ENCODE measurements around the gene UBAP1L. TPM values are rescaled to one million over a fixed set of nuclear protein-coding genes. Genes with fewer than 3 reads are reported as not detected.

UBAP1L gene
- total and polyA plus RNA-seq, 2 of the 4 experiments (the other 2 are of a cell fraction): 0.36 to 1.1 TPM

- no peak overlapping the region for H3K56ac ChIP-seq (ENCODE audit: extremely low read depth, insufficient read depth, low read length)
- no peaks in the 10 kb centered on the region for H3K79me1 ChIP-seq (ENCODE audit: low read depth in 1 of 2, low read length in 2 of 2)
- no peak overlapping the region for H2BK5ac ChIP-seq (ENCODE audit: low read depth, low read length, poor library complexity, severe bottlenecking)
- no peak overlapping the region for H3K27ac ChIP-seq (ENCODE audit: insufficient read depth, low read length)
- H3K14ac ChIP-seq (replicated peaks; ENCODE audit: low read depth, low read length): peak overlapping the region; percentile 22; the same call in 1 of the 2 replicates
- peaks cover 38% of the 10 kb centered on the region for H3K4me1 ChIP-seq (ENCODE audit: control insufficient read depth, insufficient read depth, low read length)
- no peak overlapping the region for H4K5ac ChIP-seq (ENCODE audit: low read depth, low read length)
- intact Hi-C loops (cut with micrococcal nuclease) (no loop called here), dilution Hi-C loops (cut with HindIII; ENCODE audit: low sequenced_read_pairs, unreplicated experiment) (no loop called here), in situ Hi-C loops (cut with MboI; ENCODE audit: low sequenced_read_pairs) (no loop called here)
- H3K36me3 ChIP-seq (ENCODE audit: control insufficient read depth, insufficient read depth, low read length): no peaks in the 10 kb centered on the region
- H3K23ac ChIP-seq (ENCODE audit: low read depth, low read length): no peak overlapping the region
- H4K20me1 ChIP-seq (ENCODE audit: insufficient read depth, low read length): peaks cover 9% of the 10 kb centered on the region
- H2AK9ac ChIP-seq (replicated peaks; ENCODE audit: low read depth, low read length, poor library complexity): no peak overlapping the region
- H2AK5ac ChIP-seq (ENCODE audit: low read depth, low read length): peak overlapping the region; percentile 81; the same call in 1 of the 2 replicates
- no peak overlapping the region for H2AFZ ChIP-seq (replicated peaks; ENCODE audit: low read length, poor library complexity)
- no peak overlapping the region for H4K91ac ChIP-seq (ENCODE audit: insufficient read depth, low read depth, low read length)
- H2BK120ac ChIP-seq (ENCODE audit: low read depth, low read length): 0 out of 2 replicates have a peak overlapping the region, but pooled peaks have one; percentile 7
- H4K8ac ChIP-seq (ENCODE audit: low read depth in 2 of 2, low read length in 2 of 2): no peak overlapping the region
- no peak for TF ChIP-seq NFE2L2 (IDR thresholded peaks at IDR 0.05; ENCODE audit: low read depth, low read length)
- TF ChIP-seq FOS (IDR thresholded peaks at IDR 0.05; ENCODE audit: low read depth, low read length): no peak
- TF ChIP-seq CTCF (conservative IDR thresholded peaks at IDR 0.05; ENCODE audit: low read depth, low read length): no peak
- no peak for TF ChIP-seq RCOR1 (IDR thresholded peaks at IDR 0.05; ENCODE audit: insufficient replicate concordance, low read length)
- no peak for TF ChIP-seq RFX5 (IDR thresholded peaks at IDR 0.05; ENCODE audit: low read depth, low read length)
- TF ChIP-seq CHD1 (IDR thresholded peaks at IDR 0.05; ENCODE audit: low read depth, low read length): no peak
- TF ChIP-seq MXI1 (IDR thresholded peaks at IDR 0.05; ENCODE audit: borderline replicate concordance, low read depth, low read length): no peak
- no peak for TF ChIP-seq CEBPB (IDR thresholded peaks at IDR 0.05; ENCODE audit: low read depth, low read length)
- TF ChIP-seq BHLHE40 (IDR thresholded peaks at IDR 0.05; ENCODE audit: low read depth, low read length): no peak
- TF ChIP-seq ELK1 (IDR thresholded peaks at IDR 0.05; ENCODE audit: borderline replicate concordance, low read depth, low read length): no peak
- TF ChIP-seq MAFK (IDR thresholded peaks at IDR 0.05; ENCODE audit: low read depth, low read length): no peak
- no peak for TF ChIP-seq MAZ (IDR thresholded peaks at IDR 0.05; ENCODE audit: borderline replicate concordance, low read depth, low read length)
- TF ChIP-seq USF2 (IDR thresholded peaks at IDR 0.05; ENCODE audit: low read depth, low read length): no peak
- H3K4ac ChIP-seq (ENCODE audit: low read depth, low read length): no peak overlapping the region
- ATAC-seq (ENCODE audit: low read depth) (no peak), DNase-seq (no peak)
- BruUV-seq (replicated peaks): no TSS peak
- H2BK20ac ChIP-seq (ENCODE audit: low read depth, low read length): no peak overlapping the region
- ChIA-PET POLR2A (ENCODE audit: unreplicated experiment) (no interaction called here), CTCF (interaction anchor here (0.6 kb wide), 1 partner anchor 263 kb away, joined by 3 read pairs; no protein-coding TSS in a partner anchor)
- no peak overlapping the region for H3K9ac ChIP-seq (ENCODE audit: low read depth, low read length)
- peaks cover 37% of the 10 kb centered on the region for H3K9me1 ChIP-seq (ENCODE audit: insufficient read depth, low read length)
- no CpG with 5 or more reads among the region's 3 CpGs for WGBS, 2 experiments (ENCODE audit: extremely low coverage in 2 of 2, insufficient read length in 1 of 2)
- H3K27me3 ChIP-seq (ENCODE audit: control insufficient read depth, insufficient read depth, low read length): no peaks in the 10 kb centered on the region; the same call in 1 of the 2 replicates
- H2BK15ac ChIP-seq (ENCODE audit: low read depth, low read length): no peak overlapping the region; the same call in 1 of the 3 replicates
- H3K4me3 ChIP-seq (ENCODE audit: insufficient read depth, low read depth, low read length): no peak overlapping the region
- no peak overlapping the region for H3K4me2 ChIP-seq (ENCODE audit: low read depth, low read length)
- H3K9me3 ChIP-seq (ENCODE audit: control insufficient read depth, insufficient read depth, low read length): no peaks in the 10 kb centered on the region
- H3K18ac ChIP-seq (ENCODE audit: low read depth, low read length): no peak overlapping the region
Measured at GRCh38 chr15:65072617-65073016, 42.4 kb downstream of the UBAP1L start.
